ENCODE results near the gene KCNN3. TPM values are rescaled to one million over a fixed set of nuclear protein-coding genes. Genes with fewer than 3 reads are reported as not detected.

KCNN3 gene
- total RNA-seq, 4 donors from 2014 or later = 5.0 to 30.0 (median 20.8) TPM

DNA sequence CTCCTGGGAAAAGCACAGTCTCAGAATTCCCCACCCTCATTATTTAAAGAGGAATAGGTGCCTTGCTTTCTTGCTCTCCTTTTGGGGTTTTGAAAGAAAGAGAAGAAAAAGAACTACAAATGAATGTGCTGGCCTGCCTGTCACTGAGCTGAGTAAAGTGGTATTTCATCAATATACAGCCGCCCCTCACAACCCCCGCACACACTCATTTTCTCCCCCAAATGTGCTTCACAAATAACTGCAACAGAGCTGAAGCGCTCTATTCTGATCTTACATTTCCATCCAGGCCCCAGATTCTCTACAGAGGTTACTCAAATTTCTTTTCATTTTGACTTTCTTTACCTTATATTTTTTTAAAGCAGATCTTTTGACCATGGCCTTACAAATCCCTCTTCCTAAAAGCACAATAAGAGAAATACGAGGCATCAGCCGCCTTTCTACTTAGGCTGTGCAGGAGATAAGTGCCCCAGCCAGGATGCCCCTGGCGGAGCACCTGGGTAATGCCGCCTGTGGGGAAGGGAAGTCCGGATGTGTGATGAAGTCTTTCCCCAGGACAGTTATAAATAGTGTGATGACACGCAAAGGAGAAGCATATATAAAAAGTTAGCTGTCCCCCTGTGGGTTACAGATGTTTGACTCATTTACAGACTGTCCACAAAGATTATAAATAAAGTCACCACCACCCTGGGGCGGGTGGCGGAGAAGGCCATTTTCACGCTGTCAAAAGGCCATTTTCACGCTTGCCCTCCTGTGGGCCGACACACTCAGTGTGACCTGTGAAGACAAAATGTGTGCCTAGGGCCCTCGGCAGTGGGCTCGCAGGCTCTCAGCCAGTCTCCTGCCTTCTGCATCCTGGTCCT, 6.5 kb downstream of the KCNN3 start:
- in situ Hi-C loops (cut with MboI; ENCODE audit: low sequenced_read_pairs in 4 of 4) (no loop called here), intact Hi-C loops (cut with DNase I; ENCODE audit: low total_unique reads) (loop anchor here (2.0 to 5.0 kb wide), 4 partner anchors 55 to 456 kb away; partner anchors contain the start of genes IL6R and ZBTB7B)
- no peak overlapping the region for H3K4me3 ChIP-seq
- TF ChIP-seq, protein P1, sequence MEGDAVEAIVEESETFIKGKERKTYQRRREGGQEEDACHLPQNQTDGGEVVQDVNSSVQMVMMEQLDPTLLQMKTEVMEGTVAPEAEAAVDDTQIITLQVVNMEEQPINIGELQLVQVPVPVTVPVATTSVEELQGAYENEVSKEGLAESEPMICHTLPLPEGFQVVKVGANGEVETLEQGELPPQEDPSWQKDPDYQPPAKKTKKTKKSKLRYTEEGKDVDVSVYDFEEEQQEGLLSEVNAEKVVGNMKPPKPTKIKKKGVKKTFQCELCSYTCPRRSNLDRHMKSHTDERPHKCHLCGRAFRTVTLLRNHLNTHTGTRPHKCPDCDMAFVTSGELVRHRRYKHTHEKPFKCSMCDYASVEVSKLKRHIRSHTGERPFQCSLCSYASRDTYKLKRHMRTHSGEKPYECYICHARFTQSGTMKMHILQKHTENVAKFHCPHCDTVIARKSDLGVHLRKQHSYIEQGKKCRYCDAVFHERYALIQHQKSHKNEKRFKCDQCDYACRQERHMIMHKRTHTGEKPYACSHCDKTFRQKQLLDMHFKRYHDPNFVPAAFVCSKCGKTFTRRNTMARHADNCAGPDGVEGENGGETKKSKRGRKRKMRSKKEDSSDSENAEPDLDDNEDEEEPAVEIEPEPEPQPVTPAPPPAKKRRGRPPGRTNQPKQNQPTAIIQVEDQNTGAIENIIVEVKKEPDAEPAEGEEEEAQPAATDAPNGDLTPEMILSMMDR (IDR thresholded peaks at IDR 0.05 in 4 of 5, conservative IDR thresholded peaks at IDR 0.05 in 1 of 5) = peak; percentile 85 to 94 (median 91)
- TF ChIP-seq POLR2A (IDR thresholded peaks at IDR 0.05) = peak; percentile 65 to 72
- H3K27me3 ChIP-seq = no peaks in the 10 kb centered on the region
- H3K9me3 ChIP-seq = no peaks in the 10 kb centered on the region
- DNase-seq = peak; percentile 68 to 91
- no peaks in the 10 kb centered on the region for H3K36me3 ChIP-seq
- peak; percentile 35 to 37 for ATAC-seq
- peak overlapping the region; percentile 91 to 99 (median 96) for H3K27ac ChIP-seq
- H3K4me1 ChIP-seq = peaks cover 67 to 81% of the 10 kb centered on the region in 2 donors

DNA sequence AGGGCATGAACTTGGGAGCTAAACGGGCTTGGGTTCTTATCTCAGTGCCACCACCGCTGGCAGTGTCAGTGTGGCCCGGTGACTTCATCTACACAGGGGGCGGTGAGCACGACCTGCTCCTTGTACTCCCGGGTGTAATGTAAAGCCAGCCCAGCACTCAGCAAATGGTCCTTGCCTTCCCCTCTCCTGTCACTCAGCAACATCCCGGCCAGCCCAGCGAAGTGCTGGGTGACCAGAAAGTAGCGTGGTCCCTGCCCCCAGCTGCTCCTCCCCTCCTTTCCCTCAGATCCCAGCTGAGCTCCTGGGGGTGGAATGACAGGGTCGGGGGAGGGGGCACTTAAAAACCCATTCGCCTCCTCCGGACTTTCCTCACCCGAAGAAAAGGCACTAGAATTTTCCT, 7.2 kb downstream of the KCNN3 start:
- Histone ChIP-seq H3K9me3 (no peaks in the 10 kb centered on the region), H3K27me3 (no peaks in the 10 kb centered on the region), H3K36me3 (no peaks in the 10 kb centered on the region), H3K4me1 (peaks cover 70 to 88% of the 10 kb centered on the region in 2 donors), H3K27ac (peak overlapping the region; percentile 91 to 99 (median 96)), H3K4me3 (no peak overlapping the region)
- DNase-seq = peak in 1 of 2 donors; percentile 52
- no peak for TF ChIP-seq POLR2A (IDR thresholded peaks at IDR 0.05)
- TF ChIP-seq, protein P1 (IDR thresholded peaks at IDR 0.05 in 4 of 5, conservative IDR thresholded peaks at IDR 0.05 in 1 of 5) = no peak
- intact Hi-C loops (cut with DNase I; ENCODE audit: low total_unique reads) = loop anchor here (2.0 to 5.0 kb wide), 4 partner anchors 54 to 456 kb away; partner anchors contain the start of genes IL6R and ZBTB7B
- no peak for ATAC-seq
- in situ Hi-C loops (cut with MboI; ENCODE audit: low sequenced_read_pairs in 4 of 4) = no loop called here

DNA sequence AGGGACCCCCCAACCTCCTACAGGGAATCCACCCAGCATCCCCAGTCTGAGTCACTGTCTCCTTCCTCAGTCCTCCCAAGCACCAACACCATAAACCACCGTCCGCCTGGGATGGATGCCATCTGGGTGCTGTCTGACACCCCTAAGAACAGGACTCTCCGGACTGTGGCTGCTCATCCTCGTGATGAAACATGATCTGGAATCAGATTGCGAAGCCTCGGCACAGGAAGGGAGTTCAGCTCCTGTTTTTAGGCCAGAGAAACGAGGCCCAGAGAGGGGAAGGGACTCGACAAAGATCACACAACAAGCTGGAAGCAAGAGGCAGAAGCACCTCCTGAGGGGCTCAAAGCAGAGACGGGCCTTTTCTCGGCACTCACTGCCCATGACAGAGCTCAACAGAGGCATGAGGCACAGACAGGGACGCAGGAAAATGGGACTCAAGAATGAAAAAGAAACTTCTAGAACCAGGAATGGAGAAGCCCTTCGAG, 8.4 kb downstream of the KCNN3 start:
- in situ Hi-C loops (cut with MboI; ENCODE audit: low sequenced_read_pairs in 4 of 4) (no loop called here), intact Hi-C loops (cut with DNase I; ENCODE audit: low total_unique reads) (loop anchor here (1.0 to 5.0 kb wide), 5 partner anchors 23 to 454 kb away; partner anchors contain the start of genes IL6R and ZBTB7B)
- peak; percentile 41 to 48 for ATAC-seq
- DNase-seq = peak; percentile 88 to 95
- H3K27ac ChIP-seq = peak overlapping the region; percentile 91 to 99 (median 96)
- H3K4me3 ChIP-seq = peak overlapping the region in 1 of 4 donors; percentile 7
- H3K27me3 ChIP-seq = no peaks in the 10 kb centered on the region
- H3K36me3 ChIP-seq = no peaks in the 10 kb centered on the region
- no peaks in the 10 kb centered on the region for H3K9me3 ChIP-seq
- peak; percentile 58 to 78 for TF ChIP-seq POLR2A (IDR thresholded peaks at IDR 0.05)
- TF ChIP-seq, protein P1 (IDR thresholded peaks at IDR 0.05 in 4 of 5, conservative IDR thresholded peaks at IDR 0.05 in 1 of 5) = no peak
- peaks cover 66 to 91% of the 10 kb centered on the region in 2 donors for H3K4me1 ChIP-seq

DNA sequence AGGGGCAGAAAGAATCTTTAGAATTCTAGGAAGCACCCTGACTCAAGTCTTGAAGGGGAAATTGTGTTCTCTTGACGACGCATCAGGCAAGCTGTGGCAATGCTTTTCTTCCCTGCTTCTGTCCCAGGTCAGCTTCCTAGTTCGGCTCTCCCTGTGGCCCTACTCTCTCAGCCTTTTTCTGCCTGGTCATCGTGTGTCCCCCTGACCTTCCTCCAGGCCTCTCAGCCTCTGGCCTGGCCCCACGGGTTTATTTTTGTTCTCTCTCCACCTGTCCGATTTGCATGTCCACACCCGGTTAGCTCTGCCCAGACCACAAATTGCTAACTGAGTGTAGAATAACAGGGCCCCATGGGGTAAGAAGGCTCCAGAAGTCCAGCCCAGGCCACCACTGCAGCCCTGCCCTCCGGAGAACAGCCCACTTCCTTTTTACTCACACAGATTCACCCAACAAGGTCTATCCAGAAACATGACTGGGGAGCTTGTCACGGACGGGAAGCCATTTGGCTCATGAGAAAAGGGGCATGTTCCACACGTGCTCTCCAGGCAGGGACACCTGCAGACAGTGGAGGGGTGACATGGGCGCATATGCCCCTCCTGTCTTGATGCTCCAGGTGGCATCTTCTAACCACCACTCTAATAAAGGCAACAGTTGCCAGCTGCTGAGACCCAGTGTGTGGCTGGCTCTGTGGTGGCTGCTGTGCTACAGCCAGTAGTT, 9.8 kb downstream of the KCNN3 start:
- Histone ChIP-seq H3K4me3 (peak overlapping the region in 1 of 4 donors; percentile 6), H3K4me1 (peaks cover 74 to 91% of the 10 kb centered on the region in 2 donors), H3K27ac (peak overlapping the region; percentile 91 to 99 (median 96)), H3K36me3 (no peaks in the 10 kb centered on the region), H3K27me3 (no peaks in the 10 kb centered on the region), H3K9me3 (no peaks in the 10 kb centered on the region)
- in situ Hi-C loops (cut with MboI; ENCODE audit: low sequenced_read_pairs in 4 of 4) (no loop called here), intact Hi-C loops (cut with DNase I; ENCODE audit: low total_unique reads) (loop anchor here (5.0 kb wide), 3 partner anchors 142 to 453 kb away; partner anchors contain the start of genes IL6R and ZBTB7B)
- DNase-seq (peak; percentile 78 to 96), ATAC-seq (peak; percentile 46 to 60)
- TF ChIP-seq POLR2A (IDR thresholded peaks at IDR 0.05) = peak; percentile 45 to 51
- TF ChIP-seq, protein P1 (IDR thresholded peaks at IDR 0.05 in 4 of 5, conservative IDR thresholded peaks at IDR 0.05 in 1 of 5) = no peak
